Uterus (tissue), 4 donors: ENCODE results near the gene SLC52A3. TPM values are rescaled to one million over a fixed set of nuclear protein-coding genes. Genes with fewer than 3 reads are reported as not detected.

ENCODE experiments used
- DNase-seq, 2 donors: peaks; one replicate each; pipeline ENCODE4 v3.0.0-alpha.2; 2019 to 2020
- H3K27ac ChIP-seq, 2 donors: fragments of 200-600 bp; sonication (generic); 1 replicate in 1 of 2; 2 replicates in 1 of 2; pipeline ENCODE4 v1.5.1; 2016 to 2018
- H3K27me3 ChIP-seq, 2 donors: fragments of 200-600 bp; sonication (generic); one replicate each; pipeline ENCODE4 v1.5.1; 2018 to 2019; ENCODE audit warnings: control low read depth in 1 of 2
- H3K36me3 ChIP-seq, 2 donors: fragments of 200-600 bp; sonication (generic); one replicate each; pipeline ENCODE4 v1.5.1; 2019; ENCODE audit warnings: control low read depth in 1 of 2
- H3K4me1 ChIP-seq, 2 donors: fragments of 200-600 bp; sonication (generic); one replicate each; pipeline ENCODE4 v1.5.1; 2018 to 2019; ENCODE audit warnings: control low read depth in 1 of 2
- H3K4me3 ChIP-seq, 2 donors: fragments of 200-600 bp; sonication (generic); 1 replicate in 1 of 2; 2 replicates in 1 of 2; pipeline ENCODE4 v1.5.1; 2018 to 2019; ENCODE audit warnings: mild to moderate bottlenecking in 1 of 2
- H3K9me3 ChIP-seq, 2 donors: fragments of 200-600 bp; sonication (generic); one replicate each; pipeline ENCODE4 v1.5.1; 2019; ENCODE audit warnings: control low read depth in 1 of 2
- CTCF ChIP-seq, 4 experiments: fragments of 200-600 bp in 2 of 4; fragments of 450-650 bp in 2 of 4; sonication (generic) in 2 of 4; IDR thresholded peaks; one replicate each; pipeline ENCODE4 v1.5.1; 2016 to 2019; ENCODE audit warnings: antibody characterized with exemption in 4 of 4, mild to moderate bottlenecking in 2 of 4, moderate library complexity in 1 of 4
- POLR2A ChIP-seq, 2 donors: fragments of 450-650 bp; IDR thresholded peaks; one replicate each; pipeline ENCODE4 v1.6.1; 2016; ENCODE audit warnings: antibody characterized with exemption in 2 of 2, mild to moderate bottlenecking in 1 of 2, moderate library complexity in 1 of 2
- intact Hi-C: fragments of 100-400 bp; cut with DNase I; formaldehyde crosslinking; loops from one replicate; pipeline ENCODE4 v1.15.1; 2023; ENCODE audit warnings: low total_unique reads
- total RNA-seq, 4 donors: library from RNA; depleted of rRNA in 3 of 4; stranded (reverse); fragments of >200 nt in 3 of 4; gene quantifications; one replicate each; pipeline versions ENCODE4 v1.1.0 to v1.2.4, GENCODE V29; 2014 to 2023
- donor health status: DM: yes; HTN: yes; CAD: no.

SLC52A3 gene
- total RNA-seq, 4 donors from 2014 or later: 0.83 to 8.7 (median 1.5) TPM

- intact Hi-C loops: no loop called here
- H3K27me3 ChIP-seq: no peaks in the 10 kb centered on the region
- no peak for DNase-seq
- TF ChIP-seq POLR2A (IDR thresholded peaks at IDR 0.05) (no peak), CTCF (IDR thresholded peaks at IDR 0.05) (no peak)
- H3K9me3 ChIP-seq: no peaks in the 10 kb centered on the region
- no peaks in the 10 kb centered on the region for H3K4me1 ChIP-seq
- no peak overlapping the region for H3K4me3 ChIP-seq
- H3K36me3 ChIP-seq: no peaks in the 10 kb centered on the region
- H3K27ac ChIP-seq: no peak overlapping the region
Observed at GRCh38 chr20:717271-717670, 51.0 kb downstream of the SLC52A3 start.

GRCh38 chr20:714453-714852 lies 53.8 kb downstream of the SLC52A3 start:
- H3K4me3 ChIP-seq: no peak overlapping the region
- H3K27ac ChIP-seq: no peak overlapping the region
- no peak for DNase-seq
- no peaks in the 10 kb centered on the region for H3K4me1 ChIP-seq
- TF ChIP-seq POLR2A (IDR thresholded peaks at IDR 0.05) (no peak), CTCF (IDR thresholded peaks at IDR 0.05) (no peak)
- peaks cover 0 to 9% of the 10 kb centered on the region in 2 donors for H3K27me3 ChIP-seq
- intact Hi-C loops: no loop called here
- H3K36me3 ChIP-seq: no peaks in the 10 kb centered on the region
- no peaks in the 10 kb centered on the region for H3K9me3 ChIP-seq

GRCh38 chr20:711576-711975 lies 56.7 kb downstream of the SLC52A3 start:
- peaks cover 0 to 18% of the 10 kb centered on the region in 2 donors for H3K27me3 ChIP-seq
- no peak overlapping the region for H3K4me3 ChIP-seq
- H3K4me1 ChIP-seq: no peaks in the 10 kb centered on the region
- H3K36me3 ChIP-seq: no peaks in the 10 kb centered on the region
- no peak for DNase-seq
- TF ChIP-seq POLR2A (IDR thresholded peaks at IDR 0.05) (no peak), CTCF (IDR thresholded peaks at IDR 0.05) (no peak)
- intact Hi-C loops: no loop called here
- H3K9me3 ChIP-seq: no peaks in the 10 kb centered on the region
- no peak overlapping the region for H3K27ac ChIP-seq

- no peaks in the 10 kb centered on the region for H3K36me3 ChIP-seq
- DNase-seq: no peak
- peaks cover 0 to 18% of the 10 kb centered on the region in 2 donors for H3K27me3 ChIP-seq
- no peak for TF ChIP-seq POLR2A (IDR thresholded peaks at IDR 0.05)
- TF ChIP-seq CTCF (IDR thresholded peaks at IDR 0.05): no peak
- H3K4me1 ChIP-seq: no peaks in the 10 kb centered on the region
- intact Hi-C loops: no loop called here
- H3K4me3 ChIP-seq: no peak overlapping the region
- no peaks in the 10 kb centered on the region for H3K9me3 ChIP-seq
- no peak overlapping the region for H3K27ac ChIP-seq
Observed at GRCh38 chr20:710780-711450, 57.4 kb downstream of the SLC52A3 start.

Other genes with a start within 250 kb of the SLC52A3 start
- 100 to 1,000 TPM in 2 of 4 donors, 10 to 100 TPM in 2; 48.2 to 207 (median 85.8) TPM for gene CSNK2A1, start 224.7 kb downstream of the SLC52A3 start, total RNA-seq
- 1 to 10 TPM in 1 of 4 donors, under 1 TPM in 2, not detected in 1; 0.51 to 1.0 (median 0.97) TPM for gene TCF15, start 158.2 kb downstream of the SLC52A3 start, total RNA-seq
- 10 to 100 TPM in 3 of 4 donors, 1 to 10 TPM in 1; 6.1 to 33.2 (median 16.6) TPM for gene SRXN1, start 115.3 kb downstream of the SLC52A3 start, total RNA-seq
- gene SCRT2, start 92.7 kb downstream of the SLC52A3 start, total RNA-seq: not detected
- gene FAM110A, start 65.2 kb upstream of the SLC52A3 start, total RNA-seq: 1 to 10 TPM in 3 of 4 donors, under 1 TPM in 1; 0.59 to 6.2 (median 4.0) TPM
- gene ANGPT4, start 147.8 kb upstream of the SLC52A3 start, total RNA-seq: 1 to 10 TPM in 3 of 4 donors, under 1 TPM in 1; 0.55 to 8.8 (median 3.8) TPM
- under 1 TPM in 1 of 4 donors, not detected in 3; 0.67 TPM for gene RSPO4, start 233.8 kb upstream of the SLC52A3 start, total RNA-seq